Body of pancreas (tissue), 4 donors: ENCODE results near the gene TBCEL.

Experiments
- CTCF ChIP-seq, 7 experiments: fragments of 450-650 bp in 4 of 7; fragments of 200-600 bp in 3 of 7; sonication (generic) in 3 of 7; IDR thresholded peaks; one replicate each; pipeline ENCODE4 v1.5.1; 2016 to 2019; ENCODE audit warnings: antibody characterized with exemption in 7 of 7
- POLR2A ChIP-seq, 3 donors: fragments of 450-650 bp; IDR thresholded peaks; one replicate each; pipeline ENCODE4 v1.6.1; 2016; ENCODE audit warnings: antibody characterized with exemption in 3 of 3, mild to moderate bottlenecking in 2 of 3

- TF ChIP-seq POLR2A (IDR thresholded peaks at IDR 0.05) = no peak
- no peak for TF ChIP-seq CTCF (IDR thresholded peaks at IDR 0.05)
These were observed 65.7 kb downstream of the TBCEL start for GRCh38 chr11:121089566-121089965.
